DOHH2 (cell line): ENCODE data around the gene CTBS.

ENCODE experiments used
- H3F3A ChIP-seq: fragments of 200-600 bp; sonication (generic), shearing (Covaris generic); 2 replicates; pipeline ENCODE4 v1.6.0; 2016; ENCODE audit warnings: antibody characterized with exemption, mild to moderate bottlenecking; ENCODE audit not compliant: control insufficient read depth, insufficient read depth
- H3K27ac ChIP-seq: fragments of 200-600 bp; sonication (generic); 2 replicates; pipeline ENCODE4 v1.5.1; 2014; ENCODE audit warnings: low read depth, mild to moderate bottlenecking, low read length, moderate library complexity
- H3K27me3 ChIP-seq: fragments of 200-600 bp; sonication (generic); 2 replicates; pipeline ENCODE4 v1.6.1; 2014; ENCODE audit warnings: mild to moderate bottlenecking, low read length, mixed read lengths; ENCODE audit not compliant: control insufficient read depth
- H3K36me3 ChIP-seq: fragments of 200-600 bp; sonication (generic); 2 replicates; pipeline ENCODE4 v1.6.1; 2014; ENCODE audit warnings: mild to moderate bottlenecking, low read length, moderate library complexity, mixed read lengths; ENCODE audit not compliant: control insufficient read depth
- H3K4me1 ChIP-seq: fragments of 200-600 bp; sonication (generic); 2 replicates; pipeline ENCODE4 v1.6.1; 2014; ENCODE audit warnings: mild to moderate bottlenecking, low read length, mixed read lengths; ENCODE audit not compliant: control insufficient read depth
- H3K4me2 ChIP-seq: fragments of 200-600 bp; sonication (generic); 2 replicates; pipeline ENCODE4 v1.6.0; 2014; ENCODE audit warnings: mild to moderate bottlenecking, low read length, moderate library complexity
- H3K4me3 ChIP-seq: fragments of 200-600 bp; sonication (generic); 2 replicates; pipeline ENCODE4 v1.5.1; 2014; ENCODE audit warnings: mild to moderate bottlenecking, low read length, mixed read lengths
- H3K79me2 ChIP-seq: fragments of 200-600 bp; sonication (generic); 2 replicates; pipeline ENCODE4 v1.6.1; 2014; ENCODE audit warnings: mild to moderate bottlenecking, low read length, mixed read lengths; ENCODE audit not compliant: control insufficient read depth
- H3K9me2 ChIP-seq: fragments of 200-600 bp; sonication (generic); replicated peaks from 2 replicates; pipeline ENCODE4 v1.6.1; 2014; ENCODE audit warnings: mild to moderate bottlenecking, low read length, mixed read lengths; ENCODE audit not compliant: control insufficient read depth
- H3K9me3 ChIP-seq: fragments of 200-600 bp; sonication (generic); 2 replicates; pipeline ENCODE4 v1.6.1; 2014; ENCODE audit warnings: antibody characterized with exemption, low read length, mixed read lengths; ENCODE audit not compliant: control insufficient read depth, insufficient read depth
- H4K20me1 ChIP-seq: fragments of 200-600 bp; sonication (generic); 2 replicates; pipeline ENCODE4 v1.6.0; 2014; ENCODE audit warnings: low read depth, mild to moderate bottlenecking, antibody characterized with exemption, low read length, moderate library complexity; ENCODE audit not compliant: control insufficient read depth, insufficient read depth
- EZH2phosphoT487 ChIP-seq: fragments of 200-600 bp; sonication (generic); IDR thresholded peaks from 2 replicates; pipeline ENCODE4 v1.6.1; 2017; ENCODE audit warnings: borderline replicate concordance, mild to moderate bottlenecking, antibody characterized with exemption, low read length, moderate library complexity, mixed read lengths
- TF ChIP-seq, protein P1 (sequence below): fragments of 200-600 bp; sonication (generic); IDR thresholded peaks from one replicate; pipeline ENCODE4 v1.5.1; 2014; ENCODE audit warnings: antibody characterized with exemption, mild to moderate bottlenecking, low read depth, low read length; ENCODE audit not compliant: poor library complexity, severe bottlenecking

Gene CTBS

GRCh38 chr1:84603223-84603622, 29.0 kb upstream of the CTBS start:
- Histone ChIP-seq H4K20me1 (no peaks in the 10 kb centered on the region), H3K79me2 (no peaks in the 10 kb centered on the region), H3K27me3 (no peaks in the 10 kb centered on the region), H3K9me2 (no peaks in the 10 kb centered on the region), H3K4me1 (no peaks in the 10 kb centered on the region), H3K9me3 (peaks cover 32% of the 10 kb centered on the region; the same call in 1 of the 2 replicates), H3K4me2 (no peak overlapping the region), H3K27ac (no peak overlapping the region), H3K36me3 (no peaks in the 10 kb centered on the region), H3F3A (no peaks in the 10 kb centered on the region), H3K4me3 (no peak overlapping the region)
- TF ChIP-seq, protein P1, sequence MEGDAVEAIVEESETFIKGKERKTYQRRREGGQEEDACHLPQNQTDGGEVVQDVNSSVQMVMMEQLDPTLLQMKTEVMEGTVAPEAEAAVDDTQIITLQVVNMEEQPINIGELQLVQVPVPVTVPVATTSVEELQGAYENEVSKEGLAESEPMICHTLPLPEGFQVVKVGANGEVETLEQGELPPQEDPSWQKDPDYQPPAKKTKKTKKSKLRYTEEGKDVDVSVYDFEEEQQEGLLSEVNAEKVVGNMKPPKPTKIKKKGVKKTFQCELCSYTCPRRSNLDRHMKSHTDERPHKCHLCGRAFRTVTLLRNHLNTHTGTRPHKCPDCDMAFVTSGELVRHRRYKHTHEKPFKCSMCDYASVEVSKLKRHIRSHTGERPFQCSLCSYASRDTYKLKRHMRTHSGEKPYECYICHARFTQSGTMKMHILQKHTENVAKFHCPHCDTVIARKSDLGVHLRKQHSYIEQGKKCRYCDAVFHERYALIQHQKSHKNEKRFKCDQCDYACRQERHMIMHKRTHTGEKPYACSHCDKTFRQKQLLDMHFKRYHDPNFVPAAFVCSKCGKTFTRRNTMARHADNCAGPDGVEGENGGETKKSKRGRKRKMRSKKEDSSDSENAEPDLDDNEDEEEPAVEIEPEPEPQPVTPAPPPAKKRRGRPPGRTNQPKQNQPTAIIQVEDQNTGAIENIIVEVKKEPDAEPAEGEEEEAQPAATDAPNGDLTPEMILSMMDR = no peak
- TF ChIP-seq EZH2phosphoT487 = no peak

GRCh38 chr1:84600796-84601195, 26.6 kb upstream of the CTBS start:
- Histone ChIP-seq H3K27ac (no peak overlapping the region), H3K4me3 (no peak overlapping the region), H3K4me2 (no peak overlapping the region), H4K20me1 (no peaks in the 10 kb centered on the region), H3F3A (no peaks in the 10 kb centered on the region), H3K9me2 (no peaks in the 10 kb centered on the region), H3K9me3 (peaks cover 19% of the 10 kb centered on the region; the same call in 1 of the 2 replicates), H3K4me1 (no peaks in the 10 kb centered on the region), H3K27me3 (no peaks in the 10 kb centered on the region), H3K36me3 (no peaks in the 10 kb centered on the region), H3K79me2 (no peaks in the 10 kb centered on the region)
- TF ChIP-seq EZH2phosphoT487 = no peak
- TF ChIP-seq, protein P1 = no peak

GRCh38 chr1:84598846-84599741, 24.9 kb upstream of the CTBS start:
- H3K79me2 ChIP-seq = no peaks in the 10 kb centered on the region
- H3K36me3 ChIP-seq = no peaks in the 10 kb centered on the region
- H3K9me2 ChIP-seq = no peaks in the 10 kb centered on the region
- H3K4me3 ChIP-seq = no peak overlapping the region
- no peaks in the 10 kb centered on the region for H3K4me1 ChIP-seq
- no peaks in the 10 kb centered on the region for H4K20me1 ChIP-seq
- no peaks in the 10 kb centered on the region for H3K27me3 ChIP-seq
- no peak for TF ChIP-seq EZH2phosphoT487
- TF ChIP-seq, protein P1 = no peak
- no peak overlapping the region for H3K4me2 ChIP-seq
- H3F3A ChIP-seq = no peaks in the 10 kb centered on the region
- peaks cover 2% of the 10 kb centered on the region; the same call in 1 of the 2 replicates for H3K9me3 ChIP-seq
- no peak overlapping the region for H3K27ac ChIP-seq
